Femur (tissue), 1 donor: Measurements from ENCODE around the gene REEP6.
A peak's percentile ranks its signal among the peaks of the same experiment; 100 is the strongest.

Experiments used
- DNase-seq: peaks from one replicate; pipeline ENCODE4 v3.0.0-alpha.2; 2017

Gene REEP6

DNA sequence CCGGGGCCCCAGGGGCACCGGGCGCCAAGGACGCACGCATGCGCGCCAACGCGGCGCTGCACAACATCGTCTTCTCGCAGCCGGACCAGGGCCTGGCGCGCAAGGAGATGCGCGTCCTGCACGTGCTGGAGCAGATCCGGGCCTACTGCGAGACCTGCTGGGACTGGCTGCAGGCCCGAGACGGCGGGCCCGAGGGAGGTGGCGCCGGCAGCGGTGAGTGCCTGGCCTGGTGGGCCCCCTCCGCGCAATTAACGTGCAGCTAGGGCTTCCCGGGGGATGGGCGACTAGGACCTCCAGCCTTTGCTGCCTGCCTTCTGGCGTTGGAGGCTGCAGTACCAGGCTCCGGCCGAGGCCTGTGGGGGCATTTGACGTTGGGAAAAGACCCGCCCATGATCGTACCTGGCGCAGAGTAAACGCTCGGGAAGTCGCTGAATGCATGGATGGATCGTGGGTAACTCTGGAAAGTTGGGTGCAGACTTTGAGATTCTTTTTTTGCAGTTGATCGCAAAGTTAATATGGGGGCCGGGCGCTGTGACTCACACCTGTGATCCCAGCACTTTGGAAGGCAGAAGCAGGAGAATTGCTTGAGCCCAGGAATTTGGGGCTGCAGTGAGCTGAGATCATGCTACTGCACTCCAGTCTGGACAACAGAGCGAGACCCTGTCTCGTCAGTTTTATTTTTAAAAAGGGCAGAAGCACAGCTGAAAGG lies 33.8 kb upstream of the REEP6 start:
- no peak for DNase-seq

- no peak for DNase-seq
These were observed 33.1 kb upstream of the REEP6 start for GRCh38 chr19:1457892-1458291.

- no peak for DNase-seq
These were observed 31.5 kb upstream of the REEP6 start for GRCh38 chr19:1459479-1459878.

DNA sequence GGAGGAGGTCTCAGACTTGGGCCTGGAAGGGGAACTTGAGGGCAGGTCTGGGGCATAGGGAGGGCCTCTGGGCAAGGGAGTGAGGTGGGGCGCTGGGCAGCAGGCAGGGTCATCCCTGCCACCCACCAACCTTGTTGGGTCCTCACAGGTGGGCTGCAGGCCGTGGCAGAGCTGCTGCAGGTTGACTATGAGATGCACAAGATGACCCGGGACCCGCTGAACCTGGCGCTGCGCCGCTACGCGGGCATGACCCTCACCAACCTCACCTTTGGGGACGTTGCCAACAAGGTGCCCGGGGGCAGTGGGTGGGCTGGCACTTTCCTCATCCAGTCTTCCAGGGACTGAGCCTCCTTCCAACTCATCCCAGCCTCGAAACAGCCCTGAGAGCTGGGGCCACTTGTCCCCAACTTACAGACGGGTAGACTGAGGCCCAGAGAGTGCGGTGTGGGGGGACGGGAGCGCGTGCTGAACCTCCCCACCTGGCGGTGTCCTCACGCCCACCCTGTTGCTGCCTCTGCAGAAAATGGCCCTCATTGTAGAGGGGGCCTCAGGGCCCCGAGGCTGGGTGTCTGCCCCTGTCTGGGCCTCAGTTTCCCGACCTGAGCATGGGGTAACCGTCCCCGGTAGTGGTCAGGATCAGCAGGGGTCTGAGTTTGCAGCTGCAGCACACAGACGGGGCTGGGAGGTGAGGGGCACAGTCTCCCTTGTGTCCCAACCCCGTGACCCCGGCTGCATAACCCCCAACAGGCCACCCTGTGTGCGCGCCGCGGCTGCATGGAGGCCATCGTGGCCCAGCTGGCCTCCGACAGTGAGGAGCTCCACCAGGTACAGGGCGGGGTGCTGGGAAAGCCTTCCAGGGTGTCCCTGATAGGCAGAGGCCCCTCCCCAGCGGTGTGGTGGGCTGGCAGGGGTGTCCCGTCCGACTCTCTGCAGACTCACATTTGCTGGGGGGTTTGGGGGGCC lies 30.7 kb upstream of the REEP6 start:
- DNase-seq: no peak

- no peak for DNase-seq
These were observed 29.1 kb upstream of the REEP6 start for GRCh38 chr19:1461862-1462261.

DNA sequence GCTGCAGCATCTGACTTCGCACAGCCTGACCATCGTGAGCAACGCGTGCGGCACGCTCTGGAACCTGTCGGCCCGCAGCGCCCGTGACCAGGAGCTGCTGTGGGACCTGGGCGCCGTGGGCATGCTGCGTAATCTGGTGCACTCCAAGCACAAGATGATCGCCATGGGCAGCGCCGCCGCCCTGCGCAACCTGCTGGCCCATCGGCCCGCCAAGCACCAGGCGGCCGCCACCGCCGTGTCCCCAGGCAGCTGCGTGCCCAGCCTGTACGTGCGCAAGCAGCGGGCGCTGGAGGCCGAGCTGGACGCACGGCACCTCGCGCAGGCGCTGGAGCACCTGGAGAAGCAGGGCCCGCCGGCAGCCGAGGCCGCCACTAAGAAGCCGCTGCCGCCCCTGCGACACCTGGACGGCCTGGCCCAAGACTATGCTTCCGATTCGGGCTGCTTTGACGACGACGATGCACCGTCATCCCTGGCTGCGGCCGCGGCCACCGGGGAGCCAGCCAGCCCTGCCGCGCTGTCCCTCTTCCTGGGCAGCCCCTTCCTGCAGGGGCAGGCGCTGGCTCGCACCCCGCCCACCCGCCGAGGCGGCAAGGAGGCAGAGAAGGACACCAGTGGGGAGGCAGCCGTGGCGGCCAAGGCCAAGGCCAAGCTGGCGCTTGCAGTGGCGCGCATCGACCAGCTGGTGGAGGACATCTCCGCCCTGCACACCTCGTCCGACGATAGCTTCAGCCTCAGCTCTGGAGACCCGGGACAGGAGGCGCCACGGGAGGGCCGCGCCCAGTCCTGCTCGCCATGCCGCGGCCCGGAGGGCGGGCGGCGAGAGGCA lies 25.6 kb upstream of the REEP6 start:
- DNase-seq: no peak

- no peak for DNase-seq
These were observed 24.9 kb upstream of the REEP6 start for GRCh38 chr19:1466018-1466460.

GRCh38 chr19:1466461-1467214 lies 24.3 kb upstream of the REEP6 start:
- no peak for DNase-seq

GRCh38 chr19:1467215-1467489 lies 23.8 kb upstream of the REEP6 start:
- no peak for DNase-seq

DNA sequence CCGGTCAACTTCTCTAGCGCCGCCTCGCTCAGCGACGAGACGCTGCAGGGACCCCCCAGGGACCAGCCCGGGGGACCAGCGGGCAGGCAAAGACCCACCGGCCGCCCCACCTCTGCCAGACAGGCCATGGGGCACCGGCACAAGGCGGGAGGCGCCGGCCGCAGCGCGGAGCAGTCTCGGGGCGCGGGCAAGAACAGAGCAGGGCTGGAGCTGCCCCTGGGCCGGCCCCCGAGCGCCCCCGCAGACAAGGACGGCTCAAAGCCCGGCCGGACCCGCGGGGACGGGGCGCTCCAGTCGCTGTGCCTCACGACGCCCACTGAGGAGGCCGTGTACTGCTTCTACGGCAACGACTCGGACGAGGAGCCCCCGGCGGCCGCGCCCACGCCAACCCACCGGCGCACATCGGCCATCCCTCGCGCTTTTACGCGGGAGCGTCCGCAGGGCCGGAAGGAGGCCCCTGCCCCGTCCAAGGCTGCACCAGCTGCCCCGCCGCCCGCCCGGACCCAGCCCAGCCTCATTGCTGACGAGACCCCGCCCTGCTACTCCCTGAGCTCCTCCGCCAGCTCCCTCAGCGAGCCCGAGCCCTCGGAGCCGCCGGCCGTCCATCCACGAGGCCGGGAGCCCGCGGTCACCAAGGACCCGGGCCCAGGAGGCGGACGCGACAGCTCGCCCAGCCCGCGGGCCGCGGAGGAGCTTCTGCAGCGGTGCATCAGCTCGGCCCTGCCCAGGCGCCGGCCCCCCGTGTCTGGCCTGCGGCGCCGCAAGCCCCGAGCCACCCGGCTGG lies 23.3 kb upstream of the REEP6 start:
- DNase-seq: no peak

GRCh38 chr19:1468274-1468820 lies 22.6 kb upstream of the REEP6 start:
- DNase-seq: no peak

GRCh38 chr19:1468821-1469254 lies 22.1 kb upstream of the REEP6 start:
- no peak for DNase-seq

- DNase-seq: no peak
These were observed 21.5 kb upstream of the REEP6 start for GRCh38 chr19:1469255-1470054.

DNA sequence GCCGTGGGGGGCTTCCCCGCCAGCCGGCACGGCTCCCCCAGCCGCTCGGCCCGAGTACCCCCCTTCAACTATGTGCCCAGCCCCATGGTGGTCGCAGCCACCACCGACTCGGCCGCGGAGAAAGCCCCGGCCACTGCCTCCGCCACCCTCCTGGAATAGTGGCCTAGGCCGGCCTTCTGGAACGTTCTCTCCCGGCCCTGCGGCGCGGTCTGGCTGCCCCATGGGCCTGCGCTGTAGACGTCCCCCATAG lies 21.0 kb upstream of the REEP6 start:
- DNase-seq: no peak

DNA sequence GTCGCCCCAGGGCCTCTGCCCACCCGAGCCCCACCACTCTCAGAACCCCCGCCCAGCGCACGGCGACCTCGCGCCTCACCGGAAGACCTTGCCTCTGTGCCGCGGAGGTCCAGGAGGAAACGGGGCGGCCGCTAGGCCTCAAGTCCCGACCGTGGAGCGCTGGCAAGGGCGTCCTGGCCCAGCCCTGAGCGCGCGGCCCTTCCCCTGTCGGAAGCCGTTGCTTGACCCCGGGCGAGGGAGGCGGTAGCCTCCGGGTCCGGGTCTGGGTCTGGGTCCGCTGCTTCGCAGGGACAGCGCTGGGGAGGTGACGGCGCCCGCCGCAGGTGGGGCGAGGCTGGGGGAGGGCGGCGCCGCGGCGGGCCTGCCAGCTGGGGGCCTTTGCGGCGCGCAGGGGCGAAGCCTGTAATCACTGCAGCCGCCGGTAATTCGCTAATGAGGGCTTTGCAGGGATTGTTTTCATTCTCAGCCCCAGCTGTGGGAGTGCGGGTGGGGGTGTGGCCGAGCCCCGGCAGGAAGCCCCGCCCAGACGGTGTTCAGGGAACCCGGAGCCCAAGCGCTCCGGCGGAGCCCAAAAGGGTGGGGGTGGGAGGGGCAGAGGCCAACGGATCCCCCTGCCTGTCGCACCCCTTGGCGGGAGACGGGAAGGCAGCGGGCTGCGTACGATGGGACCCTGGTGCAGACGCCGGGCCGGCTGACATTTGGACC lies 20.5 kb upstream of the REEP6 start:
- DNase-seq: peak; percentile 75

DNA sequence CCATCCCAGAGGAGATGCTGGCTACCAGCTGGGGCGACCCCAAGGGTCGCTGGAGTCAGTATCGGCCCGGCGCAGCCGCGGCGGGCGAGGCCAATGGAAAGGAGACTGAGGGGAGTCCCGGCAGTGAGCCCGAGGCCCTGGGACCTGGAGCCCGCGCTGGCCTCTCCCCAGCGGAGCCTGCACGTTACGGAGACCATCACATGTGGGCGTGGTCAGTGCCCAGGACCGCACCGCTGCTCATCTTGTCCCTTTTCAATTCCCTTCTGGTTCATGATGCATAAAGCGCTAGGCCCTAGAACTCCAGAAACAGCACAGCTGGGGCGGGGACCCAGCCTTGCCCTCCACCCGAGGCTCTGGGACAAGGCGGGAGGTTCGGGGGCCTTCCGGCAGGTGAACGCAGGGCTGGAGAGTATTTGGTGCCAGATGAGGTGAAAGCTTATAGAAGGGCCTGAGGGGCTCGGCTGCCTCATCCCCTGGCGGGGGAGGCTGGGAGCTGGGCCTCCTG lies 19.9 kb upstream of the REEP6 start:
- no peak for DNase-seq

- DNase-seq: no peak
These were observed 19.3 kb upstream of the REEP6 start for GRCh38 chr19:1471515-1472160.

DNA sequence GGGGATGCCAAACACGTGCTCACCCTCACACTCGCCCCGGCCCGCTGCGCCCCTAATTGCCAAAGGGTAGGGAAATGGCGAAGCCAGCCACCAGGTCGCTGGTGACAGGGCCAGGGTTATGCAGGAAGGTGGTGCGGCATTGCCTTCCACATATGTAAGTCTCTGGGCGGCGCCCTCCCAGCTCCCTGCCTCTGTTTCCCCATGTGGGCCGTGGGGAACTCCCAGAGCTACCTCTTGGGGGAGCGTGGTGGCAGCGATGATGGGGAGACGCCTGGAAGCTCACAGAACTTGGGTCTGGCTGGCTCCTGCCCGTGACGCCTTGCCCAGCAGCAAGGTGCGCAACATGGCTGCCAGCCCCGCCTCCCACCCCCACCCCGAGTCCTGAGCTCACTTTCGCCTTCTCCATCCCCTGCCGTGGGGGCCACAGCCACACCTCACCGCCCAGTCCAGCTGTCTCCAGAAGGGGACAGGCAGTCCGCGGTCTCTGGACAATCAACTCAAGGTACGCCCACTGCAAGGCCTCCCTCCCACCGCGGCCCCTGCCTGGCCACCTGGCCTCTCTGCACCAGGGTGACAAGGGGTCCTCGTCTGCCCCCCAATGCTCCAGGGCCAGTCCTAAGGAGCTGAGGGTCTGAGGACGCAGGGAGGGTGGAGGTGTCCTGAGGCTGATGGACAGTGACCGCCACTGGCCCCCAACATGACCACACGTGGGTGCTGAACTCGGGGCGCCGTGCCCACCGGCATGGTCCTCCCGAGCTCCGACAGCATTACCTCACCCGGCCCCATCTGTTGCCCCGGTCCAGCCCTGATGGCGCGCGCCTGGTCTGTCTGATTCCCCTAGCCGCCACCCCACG lies 18.5 kb upstream of the REEP6 start:
- no peak for DNase-seq
